DND-41 (cell line): ENCODE measurements around the gene KCNG1.

Source experiments
- ATAC-seq: fragments of 200-7000 bp; cut with Tn5 transposase; 3 replicates; pipeline ENCODE4 v1.9.1; 2021; ENCODE audit warnings: low read depth; ENCODE audit not compliant: insufficient read depth
- DNase-seq: peaks from one replicate; pipeline ENCODE4 v3.0.0-alpha.2; 2020
- H2AFZ ChIP-seq: 2 replicates; pipeline ENCODE4 v1.6.0; 2012; ENCODE audit warnings: low read depth, low read length
- H3K27ac ChIP-seq: 2 replicates; pipeline ENCODE4 v1.5.1; 2012; ENCODE audit warnings: low read length, inconsistent platforms
- H3K27me3 ChIP-seq: fragments of 200-600 bp; sonication (generic); 2 replicates; pipeline ENCODE4 v1.6.0; 2012; ENCODE audit warnings: low read length, mild to moderate bottlenecking, inconsistent platforms; ENCODE audit not compliant: insufficient read depth, poor library complexity
- H3K36me3 ChIP-seq: 2 replicates; pipeline ENCODE4 v1.5.1; 2012; ENCODE audit warnings: low read length, inconsistent platforms; ENCODE audit not compliant: insufficient read depth
- H3K4me1 ChIP-seq: 2 replicates; pipeline ENCODE4 v1.5.1; 2012; ENCODE audit warnings: mild to moderate bottlenecking, low read length; ENCODE audit not compliant: insufficient read depth
- H3K4me2 ChIP-seq: 2 replicates; pipeline ENCODE4 v1.6.0; 2012; ENCODE audit warnings: mild to moderate bottlenecking, moderate library complexity, low read length, inconsistent platforms; ENCODE audit not compliant: insufficient read depth
- H3K4me3 ChIP-seq, 2 experiments: fragments of 200-600 bp in 1 of 2; shearing (Covaris generic) in 1 of 2; 2 replicates each; pipeline ENCODE4 v1.5.1; 2012 to 2016; ENCODE audit warnings: inconsistent platforms in 2 of 2, low read length in 2 of 2, mild to moderate bottlenecking in 2 of 2, low read depth in 1 of 2, moderate library complexity in 1 of 2
- H3K79me2 ChIP-seq: 2 replicates; pipeline ENCODE4 v1.6.0; 2012; ENCODE audit warnings: low read length, inconsistent platforms; ENCODE audit not compliant: insufficient read depth
- H3K9ac ChIP-seq: 2 replicates; pipeline ENCODE4 v1.6.0; 2012; ENCODE audit warnings: low read depth, mild to moderate bottlenecking, inconsistent platforms, low read length, moderate library complexity
- H3K9me3 ChIP-seq: 2 replicates; pipeline ENCODE4 v1.5.1; 2012; ENCODE audit warnings: low read length, moderate library complexity, mild to moderate bottlenecking, inconsistent platforms; ENCODE audit not compliant: insufficient read depth, severe bottlenecking
- H4K20me1 ChIP-seq: 2 replicates; pipeline ENCODE4 v1.6.0; 2012; ENCODE audit warnings: low read length; ENCODE audit not compliant: insufficient read depth
- EZH2 ChIP-seq: IDR thresholded peaks from 3 replicates; pipeline ENCODE4 v1.6.1; 2012; ENCODE audit warnings: borderline replicate concordance, low read depth, mild to moderate bottlenecking, moderate library complexity, low read length, inconsistent platforms; ENCODE audit not compliant: severe bottlenecking
- TF ChIP-seq, protein P1 (sequence below): IDR thresholded peaks from 2 replicates; pipeline ENCODE4 v1.5.1; 2012; ENCODE audit warnings: borderline replicate concordance, low read length, moderate library complexity, mild to moderate bottlenecking; ENCODE audit not compliant: poor library complexity, severe bottlenecking; ENCODE audit errors: extremely low read depth

The KCNG1 gene

GRCh38 chr20:51029556-51029955, 6.6 kb upstream of the KCNG1 start:
- Histone ChIP-seq H3K27me3 (peaks cover 6% of the 10 kb centered on the region), H3K27ac (no peak overlapping the region), H3K79me2 (no peaks in the 10 kb centered on the region), H4K20me1 (no peaks in the 10 kb centered on the region), H3K4me2 (no peak overlapping the region), H2AFZ (no peak overlapping the region), H3K36me3 (no peaks in the 10 kb centered on the region), H3K9ac (no peak overlapping the region), H3K4me3 (no peak overlapping the region), H3K4me1 (peaks cover 17% of the 10 kb centered on the region), H3K9me3 (no peaks in the 10 kb centered on the region)
- no peak for ATAC-seq
- no peak for DNase-seq
- TF ChIP-seq, protein P1, sequence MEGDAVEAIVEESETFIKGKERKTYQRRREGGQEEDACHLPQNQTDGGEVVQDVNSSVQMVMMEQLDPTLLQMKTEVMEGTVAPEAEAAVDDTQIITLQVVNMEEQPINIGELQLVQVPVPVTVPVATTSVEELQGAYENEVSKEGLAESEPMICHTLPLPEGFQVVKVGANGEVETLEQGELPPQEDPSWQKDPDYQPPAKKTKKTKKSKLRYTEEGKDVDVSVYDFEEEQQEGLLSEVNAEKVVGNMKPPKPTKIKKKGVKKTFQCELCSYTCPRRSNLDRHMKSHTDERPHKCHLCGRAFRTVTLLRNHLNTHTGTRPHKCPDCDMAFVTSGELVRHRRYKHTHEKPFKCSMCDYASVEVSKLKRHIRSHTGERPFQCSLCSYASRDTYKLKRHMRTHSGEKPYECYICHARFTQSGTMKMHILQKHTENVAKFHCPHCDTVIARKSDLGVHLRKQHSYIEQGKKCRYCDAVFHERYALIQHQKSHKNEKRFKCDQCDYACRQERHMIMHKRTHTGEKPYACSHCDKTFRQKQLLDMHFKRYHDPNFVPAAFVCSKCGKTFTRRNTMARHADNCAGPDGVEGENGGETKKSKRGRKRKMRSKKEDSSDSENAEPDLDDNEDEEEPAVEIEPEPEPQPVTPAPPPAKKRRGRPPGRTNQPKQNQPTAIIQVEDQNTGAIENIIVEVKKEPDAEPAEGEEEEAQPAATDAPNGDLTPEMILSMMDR: no peak
- TF ChIP-seq EZH2: no peak

- TF ChIP-seq, protein P1: no peak
- TF ChIP-seq EZH2: no peak
- no peak overlapping the region for H3K4me2 ChIP-seq
- no peaks in the 10 kb centered on the region for H3K79me2 ChIP-seq
- no peak overlapping the region for H3K4me3 ChIP-seq
- peaks cover 9% of the 10 kb centered on the region for H3K4me1 ChIP-seq
- H3K36me3 ChIP-seq: no peaks in the 10 kb centered on the region
- H4K20me1 ChIP-seq: no peaks in the 10 kb centered on the region
- no peak overlapping the region for H2AFZ ChIP-seq
- peaks cover 6% of the 10 kb centered on the region for H3K27me3 ChIP-seq
- H3K9me3 ChIP-seq: no peaks in the 10 kb centered on the region
- ATAC-seq (no peak), DNase-seq (no peak)
- H3K9ac ChIP-seq: no peak overlapping the region
- H3K27ac ChIP-seq: no peak overlapping the region
Measured at GRCh38 chr20:51028616-51029212, 5.8 kb upstream of the KCNG1 start.

DNA sequence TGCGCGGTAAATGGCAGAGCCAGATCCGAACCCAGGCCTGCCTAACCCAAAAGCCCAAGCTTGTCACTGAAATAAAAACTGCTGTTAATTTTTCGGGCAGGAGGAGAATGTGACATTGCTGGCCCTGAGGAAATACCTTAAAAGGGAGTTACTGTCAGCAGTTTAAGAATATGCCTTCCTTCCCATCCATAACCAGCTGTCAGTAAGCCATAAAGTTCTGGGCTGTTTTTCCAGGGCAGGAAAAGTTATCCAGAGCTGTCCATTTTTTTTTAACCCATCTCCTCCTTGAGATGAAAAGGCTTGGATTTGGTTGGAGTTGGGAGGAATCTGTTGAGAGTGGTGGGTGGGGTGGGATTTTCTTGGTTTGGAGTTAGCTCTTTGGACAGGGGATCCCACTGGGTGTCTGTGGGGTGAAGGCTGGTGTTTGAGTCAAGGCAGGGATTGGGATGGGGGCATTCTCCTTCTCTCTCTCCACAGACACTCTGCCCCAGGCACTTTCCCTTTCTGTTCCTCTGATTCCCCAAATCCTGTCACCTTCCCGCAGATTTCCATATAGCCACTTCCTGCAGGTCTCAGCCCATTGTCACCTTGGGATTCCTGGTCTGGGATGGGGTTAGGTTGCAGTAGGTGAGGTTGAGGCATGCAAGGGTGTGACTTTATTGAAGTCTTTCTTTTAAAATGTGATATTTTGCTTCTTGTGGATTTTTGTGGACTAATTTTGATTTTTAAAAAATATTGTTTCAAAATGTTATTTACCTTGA, 4.3 kb upstream of the KCNG1 start:
- H3K27ac ChIP-seq: no peak overlapping the region
- no peaks in the 10 kb centered on the region for H4K20me1 ChIP-seq
- H3K27me3 ChIP-seq: peaks cover 6% of the 10 kb centered on the region
- H3K36me3 ChIP-seq: no peaks in the 10 kb centered on the region
- H2AFZ ChIP-seq: no peak overlapping the region
- TF ChIP-seq, protein P1: no peak
- no peak for TF ChIP-seq EZH2
- no peak overlapping the region for H3K4me2 ChIP-seq
- H3K79me2 ChIP-seq: no peaks in the 10 kb centered on the region
- no peaks in the 10 kb centered on the region for H3K9me3 ChIP-seq
- H3K4me1 ChIP-seq: no peaks in the 10 kb centered on the region
- ATAC-seq: no peak
- no peak overlapping the region for H3K9ac ChIP-seq
- H3K4me3 ChIP-seq: no peak overlapping the region
- DNase-seq: no peak
